ENCODE data around the gene TEKTIP1.

TEKTIP1 gene

GRCh38 chr19:3535981-3536380, 3.0 kb upstream of the TEKTIP1 start:
- in situ Hi-C loops (cut with MboI; ENCODE audit: low sequenced_read_pairs) = no loop called here

GRCh38 chr19:3536429-3537100, 2.4 kb upstream of the TEKTIP1 start:
- in situ Hi-C loops (cut with MboI; ENCODE audit: low sequenced_read_pairs) = no loop called here

- in situ Hi-C loops (cut with MboI; ENCODE audit: low sequenced_read_pairs) = no loop called here
Observed at GRCh38 chr19:3537101-3537437, 1.9 kb upstream of the TEKTIP1 start.

- in situ Hi-C loops (cut with MboI; ENCODE audit: low sequenced_read_pairs) = no loop called here
Observed at GRCh38 chr19:3537438-3538240, 1.3 kb upstream of the TEKTIP1 start.

- in situ Hi-C loops (cut with MboI; ENCODE audit: low sequenced_read_pairs) = no loop called here
Observed at GRCh38 chr19:3538258-3538929, 580 bp upstream of the TEKTIP1 start.

GRCh38 chr19:3539756-3540118, 763 bp downstream of the TEKTIP1 start:
- in situ Hi-C loops (cut with MboI; ENCODE audit: low sequenced_read_pairs) = no loop called here

GRCh38 chr19:3543150-3544057, 4.4 kb downstream of the TEKTIP1 start:
- in situ Hi-C loops (cut with MboI; ENCODE audit: low sequenced_read_pairs) = no loop called here

- in situ Hi-C loops (cut with MboI; ENCODE audit: low sequenced_read_pairs) = no loop called here
Observed at GRCh38 chr19:3544058-3544376, 5.0 kb downstream of the TEKTIP1 start.

- in situ Hi-C loops (cut with MboI; ENCODE audit: low sequenced_read_pairs) = no loop called here
Observed at GRCh38 chr19:3544742-3545668, 6.0 kb downstream of the TEKTIP1 start.

GRCh38 chr19:3545669-3546034, 6.7 kb downstream of the TEKTIP1 start:
- in situ Hi-C loops (cut with MboI; ENCODE audit: low sequenced_read_pairs) = no loop called here

GRCh38 chr19:3546119-3546518, 7.1 kb downstream of the TEKTIP1 start:
- in situ Hi-C loops (cut with MboI; ENCODE audit: low sequenced_read_pairs) = no loop called here

GRCh38 chr19:3547301-3547731, 8.3 kb downstream of the TEKTIP1 start:
- in situ Hi-C loops (cut with MboI; ENCODE audit: low sequenced_read_pairs) = no loop called here

- in situ Hi-C loops (cut with MboI; ENCODE audit: low sequenced_read_pairs) = no loop called here
Observed at GRCh38 chr19:3547767-3548282, 8.9 kb downstream of the TEKTIP1 start.

GRCh38 chr19:3548606-3549005, 9.6 kb downstream of the TEKTIP1 start:
- in situ Hi-C loops (cut with MboI; ENCODE audit: low sequenced_read_pairs) = no loop called here

GRCh38 chr19:3549816-3550215, 10.8 kb downstream of the TEKTIP1 start:
- in situ Hi-C loops (cut with MboI; ENCODE audit: low sequenced_read_pairs) = no loop called here

GRCh38 chr19:3550947-3551791, 12.2 kb downstream of the TEKTIP1 start:
- in situ Hi-C loops (cut with MboI; ENCODE audit: low sequenced_read_pairs) = no loop called here

- in situ Hi-C loops (cut with MboI; ENCODE audit: low sequenced_read_pairs) = no loop called here
Observed at GRCh38 chr19:3551792-3552095, 12.8 kb downstream of the TEKTIP1 start.

- in situ Hi-C loops (cut with MboI; ENCODE audit: low sequenced_read_pairs) = no loop called here
Observed at GRCh38 chr19:3554254-3555083, 15.5 kb downstream of the TEKTIP1 start.
